GM12891 (cell line): Measurements from ENCODE around the gene MYH3.

Source experiments
- PAX5 ChIP-seq: IDR thresholded peaks from 2 replicates; pipeline ENCODE4 v1.6.1; 2011; ENCODE audit warnings: low read length, moderate library complexity, mild to moderate bottlenecking; ENCODE audit not compliant: insufficient read depth, severe bottlenecking
- POLR2A ChIP-seq: IDR thresholded peaks from 2 replicates; pipeline ENCODE4 v1.6.1; 2011; ENCODE audit warnings: low read depth, low read length, control low read depth
- POLR2AphosphoS5 ChIP-seq: IDR thresholded peaks from 2 replicates; pipeline ENCODE4 v1.6.1; 2011; ENCODE audit warnings: low read depth, low read length, control low read depth
- POU2F2 ChIP-seq: IDR thresholded peaks from 2 replicates; pipeline ENCODE4 v1.6.1; 2011; ENCODE audit warnings: low read depth, mild to moderate bottlenecking, control low read depth, low read length, moderate library complexity
- TAF1 ChIP-seq: IDR thresholded peaks from 2 replicates; pipeline ENCODE4 v1.6.1; 2011; ENCODE audit warnings: low read depth, low read length, control low read depth

GRCh38 chr17:10617120-10617505 is 40.0 kb downstream of the MYH3 start:
- TF ChIP-seq POLR2A (no peak), POLR2AphosphoS5 (no peak), TAF1 (no peak), PAX5 (no peak), POU2F2 (no peak)
